Measurements from ENCODE around the gene WDR82. TPM values are rescaled to one million over a fixed set of nuclear protein-coding genes. Genes with fewer than 3 reads are reported as not detected.
A peak's percentile ranks its signal among the peaks of the same experiment; 100 is the strongest.

WDR82 gene
- total RNA-seq, 1 donor from 2014 or later: 74.9 TPM

DNA sequence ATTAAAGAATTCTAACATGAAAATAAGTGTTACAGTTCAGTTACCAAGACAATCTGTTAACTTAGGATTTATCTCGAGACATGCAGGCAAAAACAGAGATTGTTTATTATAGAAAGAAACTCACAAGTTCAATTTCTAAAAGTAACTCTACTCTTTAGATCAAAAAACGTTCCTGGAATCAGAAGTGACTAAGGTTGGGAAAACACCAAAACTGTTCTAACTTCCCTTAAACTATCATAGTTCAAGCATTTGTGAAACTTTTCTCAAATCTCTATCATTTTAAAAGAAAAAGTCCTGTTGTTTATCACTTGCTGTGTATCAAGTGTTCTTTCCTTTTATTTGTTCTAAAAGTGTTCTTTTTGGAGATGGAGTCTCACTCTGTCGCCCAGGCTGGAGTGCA is 8.7 kb downstream of the WDR82 start:
- no peaks in the 10 kb centered on the region for H3K27me3 Mint-ChIP-seq (ENCODE audit: low read depth)
- H3K9me3 Mint-ChIP-seq (ENCODE audit: low read depth): no peaks in the 10 kb centered on the region
- DNase-seq (ENCODE audit: low spot score): no peak
- H3K4me1 Mint-ChIP-seq (ENCODE audit: low read depth): peaks cover 43% of the 10 kb centered on the region
- TF ChIP-seq, protein P1, sequence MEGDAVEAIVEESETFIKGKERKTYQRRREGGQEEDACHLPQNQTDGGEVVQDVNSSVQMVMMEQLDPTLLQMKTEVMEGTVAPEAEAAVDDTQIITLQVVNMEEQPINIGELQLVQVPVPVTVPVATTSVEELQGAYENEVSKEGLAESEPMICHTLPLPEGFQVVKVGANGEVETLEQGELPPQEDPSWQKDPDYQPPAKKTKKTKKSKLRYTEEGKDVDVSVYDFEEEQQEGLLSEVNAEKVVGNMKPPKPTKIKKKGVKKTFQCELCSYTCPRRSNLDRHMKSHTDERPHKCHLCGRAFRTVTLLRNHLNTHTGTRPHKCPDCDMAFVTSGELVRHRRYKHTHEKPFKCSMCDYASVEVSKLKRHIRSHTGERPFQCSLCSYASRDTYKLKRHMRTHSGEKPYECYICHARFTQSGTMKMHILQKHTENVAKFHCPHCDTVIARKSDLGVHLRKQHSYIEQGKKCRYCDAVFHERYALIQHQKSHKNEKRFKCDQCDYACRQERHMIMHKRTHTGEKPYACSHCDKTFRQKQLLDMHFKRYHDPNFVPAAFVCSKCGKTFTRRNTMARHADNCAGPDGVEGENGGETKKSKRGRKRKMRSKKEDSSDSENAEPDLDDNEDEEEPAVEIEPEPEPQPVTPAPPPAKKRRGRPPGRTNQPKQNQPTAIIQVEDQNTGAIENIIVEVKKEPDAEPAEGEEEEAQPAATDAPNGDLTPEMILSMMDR (IDR thresholded peaks at IDR 0.05): no peak
- H3K36me3 Mint-ChIP-seq (ENCODE audit: low read depth): peaks cover 26% of the 10 kb centered on the region
- H3K27ac Mint-ChIP-seq (ENCODE audit: unreplicated experiment): no peak overlapping the region
- H3K4me3 Mint-ChIP-seq (ENCODE audit: unreplicated experiment): no peak overlapping the region

DNA sequence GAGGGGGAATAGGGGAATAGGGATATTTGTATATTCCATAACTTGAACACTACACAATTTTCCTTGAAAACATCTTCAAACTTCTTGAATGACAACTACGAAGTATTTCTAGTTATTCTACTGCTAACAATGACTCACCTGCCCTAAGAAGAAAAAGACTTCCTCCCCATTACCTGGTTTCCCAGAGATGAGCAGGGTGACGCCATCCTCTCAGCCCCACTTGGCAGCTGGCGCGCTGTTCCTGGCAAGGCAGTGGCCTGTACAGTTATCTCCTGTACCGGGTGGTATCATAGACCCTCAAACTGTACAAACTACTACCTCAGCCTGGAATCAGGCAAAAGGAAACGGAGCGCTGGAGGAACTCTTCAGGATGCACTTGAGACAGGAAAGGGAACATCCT is 10.4 kb downstream of the WDR82 start:
- TF ChIP-seq, protein P1 (IDR thresholded peaks at IDR 0.05): no peak
- H3K9me3 Mint-ChIP-seq (ENCODE audit: low read depth): no peaks in the 10 kb centered on the region
- H3K27me3 Mint-ChIP-seq (ENCODE audit: low read depth): no peaks in the 10 kb centered on the region
- H3K4me3 Mint-ChIP-seq (ENCODE audit: unreplicated experiment): no peak overlapping the region
- peaks cover 28% of the 10 kb centered on the region for H3K4me1 Mint-ChIP-seq (ENCODE audit: low read depth)
- no peak for DNase-seq (ENCODE audit: low spot score)
- H3K36me3 Mint-ChIP-seq (ENCODE audit: low read depth): peaks cover 33% of the 10 kb centered on the region
- peak overlapping the region; percentile 17 for H3K27ac Mint-ChIP-seq (ENCODE audit: unreplicated experiment)

DNA sequence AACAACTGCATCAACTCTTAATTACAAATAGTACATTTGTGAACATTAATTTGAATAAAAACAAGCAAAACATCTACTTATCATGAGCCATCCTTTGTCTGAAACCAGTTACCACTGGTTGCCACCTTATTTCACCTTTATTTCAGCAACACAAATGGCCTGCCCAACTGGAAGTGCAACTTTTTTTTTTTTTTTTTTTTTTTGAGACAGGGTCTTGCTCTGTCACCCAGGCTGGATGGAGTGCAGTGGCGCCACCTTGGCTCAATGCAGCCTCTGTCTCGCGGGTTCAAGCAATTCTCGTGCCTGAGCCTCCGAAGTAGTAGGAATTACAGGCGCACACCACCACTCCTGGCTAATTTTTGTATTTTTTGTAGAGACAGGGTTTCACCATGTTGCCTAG is 13.1 kb downstream of the WDR82 start:
- Mint-ChIP-seq H3K36me3 (ENCODE audit: low read depth) (peaks cover 48% of the 10 kb centered on the region), H3K4me3 (ENCODE audit: unreplicated experiment) (no peak overlapping the region), H3K27ac (ENCODE audit: unreplicated experiment) (no peak overlapping the region), H3K9me3 (ENCODE audit: low read depth) (no peaks in the 10 kb centered on the region), H3K27me3 (ENCODE audit: low read depth) (no peaks in the 10 kb centered on the region), H3K4me1 (ENCODE audit: low read depth) (peaks cover 7% of the 10 kb centered on the region)
- no peak for DNase-seq (ENCODE audit: low spot score)
- TF ChIP-seq, protein P1 (IDR thresholded peaks at IDR 0.05): no peak

DNA sequence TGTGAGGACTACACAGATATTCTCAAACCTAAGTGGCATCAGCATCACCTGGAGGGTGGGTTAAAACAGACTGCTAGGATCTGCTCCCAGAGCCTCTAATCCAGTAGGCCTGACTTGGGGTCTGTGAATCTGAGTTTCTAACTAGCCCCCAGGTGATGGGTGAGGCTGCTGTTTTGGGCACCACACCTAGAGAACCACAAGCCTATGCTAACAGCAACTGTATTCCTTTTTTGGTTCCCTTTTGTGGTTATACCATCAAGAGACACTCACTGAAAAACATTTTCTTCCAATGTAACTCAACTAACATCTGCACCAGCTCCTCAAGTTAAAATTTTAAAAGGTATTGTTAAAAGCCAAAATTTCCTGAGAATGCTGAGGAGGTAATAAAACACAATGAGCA is 16.0 kb downstream of the WDR82 start:
- Mint-ChIP-seq H3K4me3 (ENCODE audit: unreplicated experiment) (no peak overlapping the region), H3K27me3 (ENCODE audit: low read depth) (no peaks in the 10 kb centered on the region), H3K36me3 (ENCODE audit: low read depth) (peaks cover 59% of the 10 kb centered on the region), H3K27ac (ENCODE audit: unreplicated experiment) (no peak overlapping the region), H3K9me3 (ENCODE audit: low read depth) (no peaks in the 10 kb centered on the region), H3K4me1 (ENCODE audit: low read depth) (no peaks in the 10 kb centered on the region)
- TF ChIP-seq, protein P1 (IDR thresholded peaks at IDR 0.05): no peak
- DNase-seq (ENCODE audit: low spot score): no peak

DNA sequence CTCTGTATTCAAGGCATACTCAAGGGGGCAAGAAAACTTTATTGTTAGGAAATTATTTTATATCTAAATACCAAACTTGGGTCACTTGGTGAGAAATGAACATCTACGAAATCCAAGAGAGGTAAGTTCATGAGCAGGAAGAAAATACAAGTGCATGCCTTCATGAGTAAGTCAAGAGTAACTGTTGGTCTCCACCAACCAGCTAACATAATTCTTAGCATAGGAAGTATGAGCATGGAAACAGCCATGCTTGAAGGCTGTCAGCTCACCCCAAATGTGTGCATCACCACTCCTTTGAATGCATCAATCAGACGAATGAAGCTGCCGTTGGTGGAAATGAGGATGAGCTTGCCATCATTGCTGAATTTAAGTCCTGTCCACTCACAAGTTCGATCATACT is 19.0 kb downstream of the WDR82 start:
- DNase-seq (ENCODE audit: low spot score): no peak
- H3K4me3 Mint-ChIP-seq (ENCODE audit: unreplicated experiment): no peak overlapping the region
- TF ChIP-seq, protein P1 (IDR thresholded peaks at IDR 0.05): no peak
- H3K27ac Mint-ChIP-seq (ENCODE audit: unreplicated experiment): no peak overlapping the region
- H3K4me1 Mint-ChIP-seq (ENCODE audit: low read depth): no peaks in the 10 kb centered on the region
- no peaks in the 10 kb centered on the region for H3K27me3 Mint-ChIP-seq (ENCODE audit: low read depth)
- peaks cover 57% of the 10 kb centered on the region for H3K36me3 Mint-ChIP-seq (ENCODE audit: low read depth)
- H3K9me3 Mint-ChIP-seq (ENCODE audit: low read depth): no peaks in the 10 kb centered on the region
